Neuronal stem cell (in vitro differentiated cells): ENCODE data around the gene GOLGA1.

Experiments used
- DNase-seq: peaks from one replicate; pipeline ENCODE4 v3.0.0-alpha.2; 2013; ENCODE audit warnings: low spot score
- H2AFZ ChIP-seq: one replicate; pipeline ENCODE4 v1.6.1; 2013; ENCODE audit warnings: mild to moderate bottlenecking, low read length, inconsistent platforms
- H2AK5ac ChIP-seq: 2 replicates; pipeline ENCODE4 v1.6.1; 2013; ENCODE audit warnings: low read depth, mild to moderate bottlenecking, inconsistent platforms, low read length, moderate library complexity, mixed read lengths
- H2BK120ac ChIP-seq: 2 replicates; pipeline ENCODE4 v1.6.1; 2013; ENCODE audit warnings: low read depth, mild to moderate bottlenecking, inconsistent platforms, low read length, moderate library complexity, mixed read lengths
- H2BK12ac ChIP-seq: one replicate; pipeline ENCODE4 v1.6.1; 2013; ENCODE audit warnings: low read length, inconsistent platforms
- H2BK15ac ChIP-seq: 2 replicates; pipeline ENCODE4 v1.6.1; 2013; ENCODE audit warnings: mild to moderate bottlenecking, low read length, inconsistent platforms, mixed read lengths
- H2BK5ac ChIP-seq: one replicate; pipeline ENCODE4 v1.6.1; 2013; ENCODE audit warnings: inconsistent platforms, mild to moderate bottlenecking, low read length, moderate library complexity
- H3K14ac ChIP-seq: one replicate; pipeline ENCODE4 v1.6.1; 2013; ENCODE audit warnings: low read length, inconsistent platforms
- H3K18ac ChIP-seq: 2 replicates; pipeline ENCODE4 v1.6.1; 2013; ENCODE audit warnings: low read length, inconsistent platforms
- H3K23ac ChIP-seq: 2 replicates; pipeline ENCODE4 v1.6.1; 2013; ENCODE audit warnings: low read depth, mild to moderate bottlenecking, mixed read lengths, low read length, inconsistent platforms; ENCODE audit not compliant: poor library complexity
- H3K27ac ChIP-seq: replicated peaks from 3 replicates; pipeline ENCODE4 v1.5.1; 2013; ENCODE audit warnings: low read length, inconsistent platforms
- H3K27me3 ChIP-seq, 3 experiments: 2 replicates each; pipeline ENCODE4 v1.6.1; 2013; ENCODE audit warnings: low read length in 3 of 3, mild to moderate bottlenecking in 2 of 3, inconsistent platforms in 1 of 3, low read depth in 1 of 3, mixed read lengths in 1 of 3, moderate library complexity in 1 of 3; ENCODE audit not compliant: control insufficient read depth in 3 of 3, insufficient read depth in 3 of 3
- H3K36me3 ChIP-seq, 2 donors: replicated peaks in 1 of 2; 2 replicates each; pipeline ENCODE4 v1.6.1; 2013; ENCODE audit warnings: low read length in 2 of 2; ENCODE audit not compliant: control insufficient read depth in 2 of 2, insufficient read depth in 2 of 2
- H3K4ac ChIP-seq: 2 replicates; pipeline ENCODE4 v1.6.1; 2013; ENCODE audit warnings: inconsistent platforms, mild to moderate bottlenecking, low read length, moderate library complexity
- H3K4me1 ChIP-seq, 2 donors: 1 replicate in 1 of 2; 2 replicates in 1 of 2; pipeline ENCODE4 v1.6.1; 2013; ENCODE audit warnings: low read length in 2 of 2, low read depth in 1 of 2; ENCODE audit not compliant: control insufficient read depth in 2 of 2, insufficient read depth in 1 of 2
- H3K4me2 ChIP-seq: one replicate; pipeline ENCODE4 v1.6.1; 2013; ENCODE audit warnings: mild to moderate bottlenecking, low read length, inconsistent platforms; ENCODE audit not compliant: insufficient read depth, poor library complexity, severe bottlenecking
- H3K4me3 ChIP-seq, 2 donors: 2 replicates each; pipeline ENCODE4 v1.5.1; 2013; ENCODE audit warnings: low read length in 2 of 2, mild to moderate bottlenecking in 2 of 2, inconsistent platforms in 1 of 2, moderate library complexity in 1 of 2
- H3K79me1 ChIP-seq: one replicate; pipeline ENCODE4 v1.6.1; 2013; ENCODE audit warnings: low read depth, mild to moderate bottlenecking, inconsistent platforms, low read length, moderate library complexity
- H3K9ac ChIP-seq: one replicate; pipeline ENCODE4 v1.6.1; 2013; ENCODE audit warnings: mild to moderate bottlenecking, low read depth, low read length, inconsistent platforms; ENCODE audit not compliant: poor library complexity
- H3K9me3 ChIP-seq, 2 donors: replicated peaks in 1 of 2; 2 replicates each; pipeline versions ENCODE3 to v1.6.1; 2013; ENCODE audit warnings: low read length in 2 of 2, mild to moderate bottlenecking in 2 of 2, inconsistent platforms in 1 of 2, low read depth in 1 of 2, mixed read lengths in 1 of 2, moderate library complexity in 1 of 2; ENCODE audit not compliant: control insufficient read depth in 2 of 2, insufficient read depth in 1 of 2
- H4K8ac ChIP-seq: one replicate; pipeline ENCODE4 v1.6.1; 2013; ENCODE audit warnings: low read depth, mild to moderate bottlenecking, inconsistent platforms, low read length, moderate library complexity
- H4K91ac ChIP-seq: one replicate; pipeline ENCODE4 v1.6.1; 2013; ENCODE audit warnings: low read length, low read depth, mild to moderate bottlenecking, inconsistent platforms; ENCODE audit not compliant: poor library complexity
- WGBS, 2 donors: extraction: QIAGEN DNeasy Blood & Tissue Kit; methylation state at CpG; one replicate each; pipeline ENCODE4 v1.1.7; 2013; ENCODE audit warnings: missing lambda C conversion rate in 2 of 2, mixed read lengths in 1 of 2; ENCODE audit not compliant: insufficient read length in 2 of 2, insufficient replicate concordance in 1 of 2; ENCODE audit errors: extremely low coverage in 2 of 2; 5-methylcytosine and 5-hydroxymethylcytosine counted together

GOLGA1 gene

GRCh38 chr9:124897570-124898460, 43.1 kb downstream of the GOLGA1 start:
- H2BK5ac ChIP-seq = no peak overlapping the region
- no CpG with 5 or more reads among the region's 6 CpGs for WGBS, 2 donors
- H3K4me2 ChIP-seq = no peak overlapping the region
- no peak for DNase-seq
- H2AK5ac ChIP-seq = no peak overlapping the region
- H2BK12ac ChIP-seq = no peak overlapping the region
- no peak overlapping the region for H3K23ac ChIP-seq
- H3K36me3 ChIP-seq = peaks cover 5 to 59% of the 10 kb centered on the region in 2 donors
- no peak overlapping the region for H2BK120ac ChIP-seq
- no peaks in the 10 kb centered on the region for H3K27me3 ChIP-seq
- no peak overlapping the region for H3K4ac ChIP-seq
- H3K27ac ChIP-seq = no peak overlapping the region
- no peak overlapping the region for H3K9ac ChIP-seq
- no peaks in the 10 kb centered on the region for H3K9me3 ChIP-seq
- no peak overlapping the region for H2BK15ac ChIP-seq
- no peak overlapping the region for H3K18ac ChIP-seq
- H3K4me3 ChIP-seq = no peak overlapping the region
- H3K4me1 ChIP-seq = no peaks in the 10 kb centered on the region
- H4K91ac ChIP-seq = no peak overlapping the region
- H2AFZ ChIP-seq = no peak overlapping the region
- no peaks in the 10 kb centered on the region for H3K79me1 ChIP-seq
- no peak overlapping the region for H4K8ac ChIP-seq
- no peak overlapping the region for H3K14ac ChIP-seq

- no peak overlapping the region for H2BK5ac ChIP-seq
- no peak overlapping the region for H3K23ac ChIP-seq
- peaks cover 9 to 68% of the 10 kb centered on the region in 2 donors for H3K36me3 ChIP-seq
- no peak overlapping the region for H3K4me3 ChIP-seq
- H2BK120ac ChIP-seq = no peak overlapping the region
- no peaks in the 10 kb centered on the region for H3K9me3 ChIP-seq
- H3K4me1 ChIP-seq = no peaks in the 10 kb centered on the region
- no peaks in the 10 kb centered on the region for H3K79me1 ChIP-seq
- no peak overlapping the region for H2AK5ac ChIP-seq
- H2AFZ ChIP-seq = peak overlapping the region; percentile 78
- no peak overlapping the region for H4K91ac ChIP-seq
- no peak for DNase-seq
- no peak overlapping the region for H3K18ac ChIP-seq
- no peak overlapping the region for H2BK15ac ChIP-seq
- H3K14ac ChIP-seq = no peak overlapping the region
- no peak overlapping the region for H3K4me2 ChIP-seq
- no peak overlapping the region for H3K9ac ChIP-seq
- no peak overlapping the region for H4K8ac ChIP-seq
- H3K27ac ChIP-seq = no peak overlapping the region
- no peak overlapping the region for H2BK12ac ChIP-seq
- H3K27me3 ChIP-seq = no peaks in the 10 kb centered on the region
- H3K4ac ChIP-seq = no peak overlapping the region
Observed at GRCh38 chr9:124894741-124895170, 46.1 kb downstream of the GOLGA1 start.

GRCh38 chr9:124894035-124894740, 46.7 kb downstream of the GOLGA1 start:
- H3K36me3 ChIP-seq = peaks cover 14 to 69% of the 10 kb centered on the region in 2 donors

GRCh38 chr9:124890179-124890578, 50.7 kb downstream of the GOLGA1 start:
- peaks cover 4% of the 10 kb centered on the region for H3K79me1 ChIP-seq
- H3K4me1 ChIP-seq = no peaks in the 10 kb centered on the region
- no peak overlapping the region for H3K4me3 ChIP-seq
- WGBS, 2 donors = no CpG with 5 or more reads among the region's 7 CpGs
- H2BK12ac ChIP-seq = no peak overlapping the region
- peaks cover 33 to 78% of the 10 kb centered on the region in 2 donors for H3K36me3 ChIP-seq
- no peak overlapping the region for H4K91ac ChIP-seq
- no peak for DNase-seq
- H3K4me2 ChIP-seq = no peak overlapping the region
- H2AK5ac ChIP-seq = no peak overlapping the region
- H2BK5ac ChIP-seq = no peak overlapping the region
- no peak overlapping the region for H3K4ac ChIP-seq
- no peaks in the 10 kb centered on the region for H3K27me3 ChIP-seq
- H4K8ac ChIP-seq = no peak overlapping the region
- no peak overlapping the region for H3K18ac ChIP-seq
- no peaks in the 10 kb centered on the region for H3K9me3 ChIP-seq
- no peak overlapping the region for H3K27ac ChIP-seq
- no peak overlapping the region for H2BK15ac ChIP-seq
- H3K9ac ChIP-seq = peak overlapping the region; percentile 65
- no peak overlapping the region for H3K23ac ChIP-seq
- no peak overlapping the region for H2AFZ ChIP-seq
- no peak overlapping the region for H2BK120ac ChIP-seq
- H3K14ac ChIP-seq = no peak overlapping the region

More at GRCh38 chr9:124894035-124894740, 46.7 kb downstream of the GOLGA1 start:
- Histone ChIP-seq H3K4me1 (no peaks in the 10 kb centered on the region), H2AK5ac (no peak overlapping the region), H4K8ac (no peak overlapping the region), H3K9ac (no peak overlapping the region), H3K9me3 (no peaks in the 10 kb centered on the region), H2BK5ac (no peak overlapping the region), H2BK120ac (no peak overlapping the region), H3K4ac (no peak overlapping the region), H4K91ac (no peak overlapping the region), H3K79me1 (no peaks in the 10 kb centered on the region), H2BK12ac (no peak overlapping the region), H2BK15ac (no peak overlapping the region), H3K18ac (no peak overlapping the region), H3K27me3 (no peaks in the 10 kb centered on the region), H2AFZ (peak overlapping the region; percentile 78), H3K14ac (no peak overlapping the region), H3K23ac (no peak overlapping the region), H3K4me3 (no peak overlapping the region), H3K4me2 (no peak overlapping the region), H3K27ac (no peak overlapping the region)
- DNase-seq = no peak
- WGBS, 2 donors = no CpG with 5 or more reads among the region's 9 CpGs
